ENCODE measurements around the gene GPLD1. TPM values are rescaled to one million over a fixed set of nuclear protein-coding genes. Genes with fewer than 3 reads are reported as not detected.

The GPLD1 gene
- total RNA-seq, 1 experiment from 2014 or later: 1.3 TPM

DNA sequence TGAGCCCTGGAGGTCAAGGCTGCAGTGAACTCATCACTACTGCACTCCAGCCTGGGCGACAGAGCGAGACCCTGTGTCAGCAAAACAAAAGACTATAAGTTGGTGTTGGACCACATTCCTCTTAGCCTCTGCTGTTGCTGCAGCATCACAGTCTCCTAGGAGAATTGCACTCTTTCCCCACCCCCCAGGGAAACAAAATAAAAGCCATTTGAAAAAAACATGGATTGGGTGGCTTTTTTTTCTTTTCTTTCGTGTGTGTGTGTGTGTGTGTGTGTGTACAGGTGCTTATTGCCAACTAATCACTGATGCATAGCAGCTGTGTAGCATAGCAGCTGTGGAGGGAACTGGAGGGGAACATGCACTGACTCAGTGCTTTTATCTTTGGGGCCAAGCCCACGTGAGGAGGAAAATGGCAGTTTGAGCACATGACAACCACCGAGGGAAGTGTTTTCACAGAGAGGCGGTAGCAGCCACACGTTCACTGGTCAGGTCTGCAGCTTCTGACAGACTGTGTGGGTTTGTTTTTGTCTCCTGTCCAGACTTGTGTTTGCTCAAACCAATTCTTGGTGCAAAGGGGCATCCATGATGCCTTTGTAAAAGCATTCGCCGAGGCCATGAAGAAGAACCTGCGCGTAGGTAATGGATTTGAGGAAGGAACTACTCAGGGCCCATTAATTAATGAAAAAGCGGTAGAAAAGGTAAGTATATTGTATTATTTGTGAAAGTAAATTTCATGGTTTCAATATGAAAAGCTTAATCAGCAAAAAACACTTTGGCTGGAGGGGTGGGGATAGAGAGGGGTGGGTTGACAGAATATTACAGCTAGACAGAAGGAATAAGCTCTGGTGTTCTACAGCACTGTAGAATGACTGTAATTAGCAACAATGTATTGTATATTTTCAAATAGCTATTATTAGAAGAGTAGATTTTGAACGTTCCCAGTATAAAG is 33.1 kb upstream of the GPLD1 start:
- Histone ChIP-seq H3K4me3 (ENCODE audit: low read length) (no peak overlapping the region), H3K9me3 (ENCODE audit: low read length) (no peaks in the 10 kb centered on the region), H3K27me3 (ENCODE audit: low read length) (no peaks in the 10 kb centered on the region), H3K4me1 (ENCODE audit: insufficient read depth, low read length) (no peaks in the 10 kb centered on the region), H3K9ac (ENCODE audit: low read length) (no peak overlapping the region), H2AFZ (ENCODE audit: low read length) (no peak overlapping the region), H3K4me2 (ENCODE audit: low read length) (no peak overlapping the region), H3K9me2 (replicated peaks; ENCODE audit: low read length) (no peaks in the 10 kb centered on the region), H4K20me1 (ENCODE audit: low read length) (no peaks in the 10 kb centered on the region), H3K27ac (ENCODE audit: low read length) (no peak overlapping the region), H3F3A (ENCODE audit: low read length, unreplicated experiment) (no peaks in the 10 kb centered on the region), H3K79me2 (ENCODE audit: low read length) (no peaks in the 10 kb centered on the region), H3K36me3 (ENCODE audit: low read depth, low read length) (no peaks in the 10 kb centered on the region)
- no peak for TF ChIP-seq EZH2phosphoT487 (IDR thresholded peaks at IDR 0.05; ENCODE audit: borderline replicate concordance, low read length)
- TF ChIP-seq, protein P1, sequence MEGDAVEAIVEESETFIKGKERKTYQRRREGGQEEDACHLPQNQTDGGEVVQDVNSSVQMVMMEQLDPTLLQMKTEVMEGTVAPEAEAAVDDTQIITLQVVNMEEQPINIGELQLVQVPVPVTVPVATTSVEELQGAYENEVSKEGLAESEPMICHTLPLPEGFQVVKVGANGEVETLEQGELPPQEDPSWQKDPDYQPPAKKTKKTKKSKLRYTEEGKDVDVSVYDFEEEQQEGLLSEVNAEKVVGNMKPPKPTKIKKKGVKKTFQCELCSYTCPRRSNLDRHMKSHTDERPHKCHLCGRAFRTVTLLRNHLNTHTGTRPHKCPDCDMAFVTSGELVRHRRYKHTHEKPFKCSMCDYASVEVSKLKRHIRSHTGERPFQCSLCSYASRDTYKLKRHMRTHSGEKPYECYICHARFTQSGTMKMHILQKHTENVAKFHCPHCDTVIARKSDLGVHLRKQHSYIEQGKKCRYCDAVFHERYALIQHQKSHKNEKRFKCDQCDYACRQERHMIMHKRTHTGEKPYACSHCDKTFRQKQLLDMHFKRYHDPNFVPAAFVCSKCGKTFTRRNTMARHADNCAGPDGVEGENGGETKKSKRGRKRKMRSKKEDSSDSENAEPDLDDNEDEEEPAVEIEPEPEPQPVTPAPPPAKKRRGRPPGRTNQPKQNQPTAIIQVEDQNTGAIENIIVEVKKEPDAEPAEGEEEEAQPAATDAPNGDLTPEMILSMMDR (conservative IDR thresholded peaks at IDR 0.05; ENCODE audit: low read depth, low read length): no peak
- TF ChIP-seq EZH2 (IDR thresholded peaks at IDR 0.05; ENCODE audit: low read length, unreplicated experiment): no peak
- ChIA-PET POLR2A (ENCODE audit: unreplicated experiment) (interaction anchor here (0.7 kb wide), 1 partner anchor 101 kb away, joined by 20 read pairs; no protein-coding TSS in a partner anchor), CTCF (interaction anchor here (0.6 to 0.9 kb wide), 2 partner anchors 61 to 245 kb away, joined by 3 to 6 read pairs; no protein-coding TSS in a partner anchor)
- DNase-seq (no peak), ATAC-seq (no peak)
- intact Hi-C loops (cut with micrococcal nuclease): loop anchor here (5.0 to 10.0 kb wide), 2 partner anchors 60 to 238 kb away; no protein-coding TSS in a partner anchor
- no TSS peak for BruUV-seq (replicated peaks)

DNA sequence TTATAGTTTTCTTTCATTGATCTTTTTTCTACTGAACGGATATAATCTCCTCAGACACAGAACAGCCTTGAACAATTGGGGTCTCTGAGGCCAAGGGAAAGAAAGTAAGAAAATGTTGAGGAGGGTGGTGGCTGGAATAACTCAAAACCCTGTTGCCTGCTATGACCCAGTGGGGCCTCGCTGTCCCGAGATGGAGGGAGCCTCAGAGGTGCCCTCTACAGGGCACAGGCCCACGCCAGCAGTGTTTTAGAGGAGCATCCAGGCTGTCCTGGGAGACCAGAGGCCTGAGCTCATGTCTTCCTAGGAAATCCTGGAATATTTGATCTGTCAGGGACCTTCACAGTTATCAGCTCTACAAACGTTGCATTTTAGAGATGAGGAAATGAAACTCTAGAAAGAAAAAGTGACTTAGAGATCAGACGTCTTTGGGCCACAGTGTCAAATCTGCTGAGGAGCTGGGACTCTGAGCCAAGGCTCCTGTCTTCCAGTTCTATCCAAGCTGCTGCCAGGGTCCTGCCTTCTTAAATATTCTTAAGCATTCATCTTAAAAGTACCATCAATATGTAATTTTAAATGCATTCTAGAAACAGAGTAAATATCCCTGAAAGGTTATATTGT is 31.7 kb upstream of the GPLD1 start:
- Histone ChIP-seq H3K36me3 (ENCODE audit: low read depth, low read length) (no peaks in the 10 kb centered on the region), H3K9me2 (replicated peaks; ENCODE audit: low read length) (no peaks in the 10 kb centered on the region), H3K4me2 (ENCODE audit: low read length) (no peak overlapping the region), H3K27ac (ENCODE audit: low read length) (no peak overlapping the region), H3K9ac (ENCODE audit: low read length) (no peak overlapping the region), H3F3A (ENCODE audit: low read length, unreplicated experiment) (no peaks in the 10 kb centered on the region), H3K4me3 (ENCODE audit: low read length) (no peak overlapping the region), H4K20me1 (ENCODE audit: low read length) (no peaks in the 10 kb centered on the region), H3K4me1 (ENCODE audit: insufficient read depth, low read length) (no peaks in the 10 kb centered on the region), H2AFZ (ENCODE audit: low read length) (no peak overlapping the region), H3K9me3 (ENCODE audit: low read length) (no peaks in the 10 kb centered on the region), H3K27me3 (ENCODE audit: low read length) (no peaks in the 10 kb centered on the region), H3K79me2 (ENCODE audit: low read length) (no peaks in the 10 kb centered on the region)
- POLR2A ChIA-PET (ENCODE audit: unreplicated experiment): no interaction called here
- ATAC-seq: peak; percentile 97
- TF ChIP-seq, protein P1 (conservative IDR thresholded peaks at IDR 0.05; ENCODE audit: low read depth, low read length): peak; percentile 93
- no peak for TF ChIP-seq EZH2phosphoT487 (IDR thresholded peaks at IDR 0.05; ENCODE audit: borderline replicate concordance, low read length)
- DNase-seq: peak; percentile 67
- no TSS peak for BruUV-seq (replicated peaks)
- intact Hi-C loops (cut with micrococcal nuclease): loop anchor here (1.0 to 10.0 kb wide), 3 partner anchors 61 to 236 kb away; no protein-coding TSS in a partner anchor
- CTCF ChIA-PET: interaction anchor here (0.5 to 1.2 kb wide), 9 partner anchors 15 to 232 kb away, joined by 3 to 14 read pairs (median 3); partner anchors contain the start of gene ALDH5A1
